ENCODE measurements around the gene MAMDC2.

- TF ChIP-seq, protein P1, sequence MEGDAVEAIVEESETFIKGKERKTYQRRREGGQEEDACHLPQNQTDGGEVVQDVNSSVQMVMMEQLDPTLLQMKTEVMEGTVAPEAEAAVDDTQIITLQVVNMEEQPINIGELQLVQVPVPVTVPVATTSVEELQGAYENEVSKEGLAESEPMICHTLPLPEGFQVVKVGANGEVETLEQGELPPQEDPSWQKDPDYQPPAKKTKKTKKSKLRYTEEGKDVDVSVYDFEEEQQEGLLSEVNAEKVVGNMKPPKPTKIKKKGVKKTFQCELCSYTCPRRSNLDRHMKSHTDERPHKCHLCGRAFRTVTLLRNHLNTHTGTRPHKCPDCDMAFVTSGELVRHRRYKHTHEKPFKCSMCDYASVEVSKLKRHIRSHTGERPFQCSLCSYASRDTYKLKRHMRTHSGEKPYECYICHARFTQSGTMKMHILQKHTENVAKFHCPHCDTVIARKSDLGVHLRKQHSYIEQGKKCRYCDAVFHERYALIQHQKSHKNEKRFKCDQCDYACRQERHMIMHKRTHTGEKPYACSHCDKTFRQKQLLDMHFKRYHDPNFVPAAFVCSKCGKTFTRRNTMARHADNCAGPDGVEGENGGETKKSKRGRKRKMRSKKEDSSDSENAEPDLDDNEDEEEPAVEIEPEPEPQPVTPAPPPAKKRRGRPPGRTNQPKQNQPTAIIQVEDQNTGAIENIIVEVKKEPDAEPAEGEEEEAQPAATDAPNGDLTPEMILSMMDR (IDR thresholded peaks at IDR 0.05): no peak
- TF ChIP-seq POLR2A (IDR thresholded peaks at IDR 0.05): no peak
Observed at GRCh38 chr9:70169222-70169621, 125.6 kb downstream of the MAMDC2 start.

Measured in Peyer's patch (tissue), 4 donors.